ENCODE measurements around the gene ADAMTS3.
A peak's percentile ranks its signal among the peaks of the same experiment; 100 is the strongest.

The ADAMTS3 gene

GRCh38 chr4:72391281-72391680 is 177.7 kb downstream of the ADAMTS3 start:
- DNase-seq, result no peak

GRCh38 chr4:72390409-72390808 is 178.6 kb downstream of the ADAMTS3 start:
- peak; percentile 51 for DNase-seq

DNA sequence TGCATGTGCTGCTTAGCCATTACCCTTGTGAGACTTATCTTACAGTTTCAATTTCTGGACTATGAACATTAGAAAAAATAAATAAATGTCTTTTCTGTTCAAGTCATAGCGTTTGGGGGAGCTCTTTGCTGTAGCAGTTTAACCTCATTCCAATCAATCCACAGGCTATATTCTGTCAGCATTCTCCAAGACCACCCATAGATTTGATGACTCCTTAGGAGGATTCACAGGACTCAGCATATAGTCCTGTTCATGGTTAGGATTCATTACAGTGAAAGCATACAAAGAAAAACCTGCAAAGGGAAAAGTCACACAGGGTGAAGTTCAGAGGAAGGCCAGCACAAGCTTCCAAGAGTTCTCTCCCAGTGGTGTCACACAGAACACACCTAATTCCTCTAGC is 180.5 kb downstream of the ADAMTS3 start:
- peak; percentile 14 for DNase-seq

DNA sequence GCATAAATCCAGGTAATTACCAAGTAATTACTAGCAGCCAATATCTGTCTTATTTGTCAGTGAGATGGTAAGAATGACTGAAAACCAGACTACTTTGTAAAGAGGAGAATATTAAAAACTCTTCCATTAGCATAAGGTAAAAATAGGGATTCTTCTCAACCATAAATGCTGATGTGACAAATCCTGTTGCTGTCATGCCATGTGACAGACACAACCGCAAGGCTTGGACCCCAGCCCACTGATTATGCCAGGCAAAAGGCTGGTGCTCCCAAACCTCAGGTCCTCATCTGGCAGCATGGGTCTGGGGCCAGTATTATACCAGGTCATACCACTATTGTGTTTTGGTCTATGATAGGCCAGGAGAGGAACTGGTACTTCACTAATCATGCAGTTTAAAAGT is 181.1 kb downstream of the ADAMTS3 start:
- no peak for DNase-seq

GRCh38 chr4:72383439-72383838 is 185.6 kb downstream of the ADAMTS3 start:
- no peak for DNase-seq

- no peak for DNase-seq
These were observed 190.1 kb downstream of the ADAMTS3 start for GRCh38 chr4:72378901-72379300.

DNA sequence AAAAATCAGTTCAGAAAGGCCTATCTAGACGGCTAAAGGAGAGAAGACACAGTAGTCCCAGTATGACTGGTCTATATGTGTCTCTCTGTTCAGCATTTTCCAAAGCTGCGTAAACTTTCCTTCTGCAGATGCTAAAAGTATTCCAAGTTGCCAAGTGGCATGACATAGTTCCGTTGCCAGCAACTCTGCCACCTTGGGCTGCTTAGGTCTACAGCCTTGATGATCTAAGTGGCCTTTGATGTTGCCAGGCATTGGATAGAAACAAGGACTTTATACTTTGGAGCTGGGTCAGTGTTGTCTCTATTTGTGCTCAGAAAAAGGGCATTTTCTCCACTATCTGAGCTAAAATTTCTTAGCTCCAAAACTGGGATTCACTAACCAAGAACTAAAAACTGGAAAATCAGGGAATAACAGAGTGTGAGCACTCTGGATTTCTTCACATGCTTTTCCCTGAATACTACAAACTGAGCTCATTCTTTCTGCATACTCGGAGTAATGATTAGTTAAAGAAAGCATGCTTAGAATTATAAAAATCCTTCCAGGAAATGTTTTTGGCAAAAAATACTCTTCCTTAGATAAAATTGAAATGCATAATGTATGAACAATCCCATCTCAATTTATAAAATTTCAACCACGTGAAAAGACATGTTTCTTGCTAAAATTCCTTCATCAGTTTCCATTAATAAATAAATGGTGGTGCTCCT is 191.4 kb downstream of the ADAMTS3 start:
- peak; percentile 69 for DNase-seq

DNA sequence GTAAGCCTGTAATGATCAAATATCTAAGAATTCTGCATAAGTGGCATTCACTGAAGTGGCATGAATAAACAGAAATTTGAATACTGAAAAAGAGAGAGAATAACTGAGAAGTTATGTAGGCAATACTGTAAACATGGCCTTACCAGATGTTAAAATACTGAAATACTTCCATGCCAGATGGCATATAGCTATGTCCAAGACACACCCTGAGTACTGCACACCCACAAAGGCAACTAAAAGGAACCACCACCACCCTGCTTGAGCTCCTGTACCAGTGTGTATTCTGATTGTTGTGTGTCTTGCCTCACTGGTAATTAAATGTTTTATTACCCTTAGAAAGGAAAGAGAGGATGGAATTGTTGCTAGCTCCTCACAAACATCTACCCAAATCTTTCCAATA is 192.1 kb downstream of the ADAMTS3 start:
- DNase-seq, result no peak

- DNase-seq, result peak; percentile 74
These were observed 193.8 kb downstream of the ADAMTS3 start for GRCh38 chr4:72375073-72375736.

GRCh38 chr4:72374159-72374558 is 194.9 kb downstream of the ADAMTS3 start:
- DNase-seq, result no peak

- DNase-seq, result peak; percentile 35
These were observed 202.4 kb downstream of the ADAMTS3 start for GRCh38 chr4:72366601-72367000.

DNA sequence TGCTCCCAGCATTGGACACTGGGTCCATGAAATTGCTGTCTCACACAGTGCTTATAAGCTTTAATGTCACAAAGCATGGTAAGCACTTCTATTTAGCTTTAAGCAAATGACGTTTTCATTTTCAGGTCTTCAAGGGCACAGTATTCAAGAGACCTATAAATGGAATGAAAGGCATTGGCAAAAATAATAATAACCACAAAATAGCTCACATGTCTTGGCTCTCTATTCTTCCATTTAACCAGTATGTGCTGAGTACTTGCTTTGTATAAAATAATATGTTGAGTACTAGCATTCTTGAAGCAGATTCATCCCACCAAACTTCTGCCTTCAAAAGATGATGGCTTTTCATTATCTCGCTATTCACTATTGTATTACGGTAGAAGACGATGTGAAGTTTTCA is 203.0 kb downstream of the ADAMTS3 start:
- DNase-seq, result no peak

DNA sequence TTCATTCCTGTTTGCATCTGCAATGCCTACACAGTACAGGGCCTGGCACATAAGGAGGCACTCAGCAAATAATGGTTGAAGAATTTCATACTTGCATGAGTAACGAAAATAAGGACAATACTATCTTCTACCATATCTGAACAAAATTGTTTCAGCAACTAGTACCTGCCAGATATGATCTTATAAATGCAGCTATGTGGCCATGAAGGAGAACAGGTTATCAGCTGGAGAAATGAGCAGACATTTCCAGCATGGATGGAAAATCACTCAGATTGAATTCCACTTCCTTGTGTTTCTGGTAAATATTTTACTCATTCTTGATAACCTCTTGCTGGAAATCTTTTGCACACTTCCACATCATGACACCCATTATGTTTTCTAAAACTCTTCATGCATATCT is 204.0 kb downstream of the ADAMTS3 start:
- no peak for DNase-seq

DNA sequence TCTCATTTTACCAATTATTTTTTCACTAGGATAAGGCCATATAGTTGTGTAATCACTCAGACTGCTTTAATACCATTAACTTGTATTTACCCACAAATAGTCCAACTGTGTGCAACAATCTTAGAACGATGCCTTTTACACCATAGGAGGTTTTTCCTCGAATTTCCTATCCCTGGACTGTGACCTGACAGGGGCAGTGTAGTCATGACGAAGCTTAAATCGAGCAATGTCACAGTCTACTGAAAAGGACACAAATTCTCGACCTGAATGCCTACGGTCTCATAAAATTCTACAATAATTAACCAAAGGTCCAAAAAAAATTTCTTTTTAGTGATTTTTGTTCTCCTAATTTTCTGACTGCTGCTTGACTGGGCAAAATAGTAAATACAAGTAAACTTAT is 208.9 kb downstream of the ADAMTS3 start:
- no peak for DNase-seq

- DNase-seq, result no peak
These were observed 210.5 kb downstream of the ADAMTS3 start for GRCh38 chr4:72358483-72358882.

GRCh38 chr4:72357908-72358307 is 211.1 kb downstream of the ADAMTS3 start:
- peak; percentile 53 for DNase-seq

DNA sequence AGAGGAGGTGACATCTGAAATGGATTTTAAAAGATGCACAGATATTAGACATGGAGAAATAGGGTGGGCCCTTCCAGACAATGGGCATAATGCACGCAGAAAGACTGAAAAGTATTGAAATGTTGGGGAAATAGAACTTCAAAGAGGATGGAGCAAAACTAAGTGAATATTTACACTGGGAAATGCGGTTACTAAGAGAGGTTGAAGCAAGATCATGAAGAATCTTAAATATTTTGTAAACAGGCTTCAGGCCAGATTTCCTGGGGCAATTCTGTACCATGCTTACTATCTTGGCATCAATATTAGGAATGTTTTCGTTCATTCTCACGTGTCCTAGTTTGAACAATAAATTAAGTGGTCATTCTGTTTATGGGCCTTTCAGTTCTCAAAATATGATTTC is 216.3 kb downstream of the ADAMTS3 start:
- no peak for DNase-seq

DNA sequence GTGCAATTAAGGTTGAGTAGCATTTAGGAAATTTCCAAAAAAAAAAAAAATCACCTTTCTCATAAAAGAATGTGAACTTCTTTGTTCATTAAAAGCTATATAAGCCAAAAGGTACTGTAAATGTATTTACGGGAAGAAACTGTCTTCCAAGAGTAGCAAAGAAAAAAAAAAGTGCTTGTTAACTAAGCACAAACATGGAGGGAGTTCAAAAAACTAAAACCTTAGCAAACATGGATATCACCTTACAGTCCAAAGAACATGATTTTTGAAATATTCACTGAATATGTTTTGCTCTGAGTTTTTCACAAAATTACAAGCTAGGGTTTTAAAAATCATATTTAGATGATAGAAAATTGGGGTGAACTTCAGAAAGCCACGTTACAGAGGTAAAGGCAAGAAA is 217.5 kb downstream of the ADAMTS3 start:
- DNase-seq, result no peak

DNA sequence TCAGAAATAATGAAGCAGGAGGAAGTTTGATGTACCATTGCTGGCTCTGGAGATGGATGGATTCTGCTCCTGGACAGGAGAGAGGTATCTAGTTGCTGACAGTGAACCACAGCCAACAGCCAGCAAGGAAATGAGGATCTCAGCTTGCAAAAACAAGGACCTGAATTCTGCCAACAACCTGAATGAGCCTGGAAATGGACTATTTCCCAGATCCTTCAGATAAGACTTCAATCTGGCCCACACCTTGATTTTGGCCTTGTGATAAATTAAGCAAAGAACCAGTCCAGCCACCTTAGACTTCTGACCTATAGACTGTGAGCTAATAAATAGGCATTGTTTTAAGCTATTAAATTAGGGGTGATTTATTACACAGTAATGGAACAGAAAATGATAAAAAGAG is 220.3 kb downstream of the ADAMTS3 start:
- DNase-seq, result no peak

- DNase-seq, result no peak
These were observed 224.6 kb downstream of the ADAMTS3 start for GRCh38 chr4:72344418-72344817.

- DNase-seq, result no peak
These were observed 227.6 kb downstream of the ADAMTS3 start for GRCh38 chr4:72341432-72341820.

- peak; percentile 7 for DNase-seq
These were observed 228.1 kb downstream of the ADAMTS3 start for GRCh38 chr4:72340803-72341431.

- DNase-seq, result no peak
These were observed 231.0 kb downstream of the ADAMTS3 start for GRCh38 chr4:72338060-72338459.

- no peak for DNase-seq
These were observed 238.6 kb downstream of the ADAMTS3 start for GRCh38 chr4:72330381-72330780.
